GM12874 (cell line): ENCODE measurements around the gene AGRN.

Source experiments
- TF ChIP-seq, protein P1 (sequence below): IDR thresholded peaks from 2 replicates; pipeline ENCODE4 v1.5.1; 2011; ENCODE audit warnings: low read depth, mild to moderate bottlenecking, control low read depth, low read length, moderate library complexity; ENCODE audit not compliant: insufficient read depth

AGRN gene

DNA sequence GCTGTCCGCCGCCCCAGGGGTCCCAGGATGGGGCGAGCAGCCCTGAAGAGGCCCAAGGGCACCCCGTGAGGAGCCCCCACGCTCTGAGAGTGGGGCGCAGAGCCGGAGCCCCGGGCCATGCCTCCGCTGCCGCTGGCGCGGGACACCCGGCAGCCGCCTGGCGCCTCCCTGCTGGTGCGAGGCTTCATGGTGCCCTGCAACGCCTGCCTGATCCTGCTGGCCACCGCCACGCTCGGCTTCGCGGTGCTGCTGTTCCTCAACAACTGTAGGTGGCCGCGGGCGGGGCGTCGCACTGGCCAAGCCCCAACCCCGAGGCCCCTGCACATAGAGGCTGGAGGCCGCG is 14.5 kb downstream of the AGRN start:
- TF ChIP-seq, protein P1, sequence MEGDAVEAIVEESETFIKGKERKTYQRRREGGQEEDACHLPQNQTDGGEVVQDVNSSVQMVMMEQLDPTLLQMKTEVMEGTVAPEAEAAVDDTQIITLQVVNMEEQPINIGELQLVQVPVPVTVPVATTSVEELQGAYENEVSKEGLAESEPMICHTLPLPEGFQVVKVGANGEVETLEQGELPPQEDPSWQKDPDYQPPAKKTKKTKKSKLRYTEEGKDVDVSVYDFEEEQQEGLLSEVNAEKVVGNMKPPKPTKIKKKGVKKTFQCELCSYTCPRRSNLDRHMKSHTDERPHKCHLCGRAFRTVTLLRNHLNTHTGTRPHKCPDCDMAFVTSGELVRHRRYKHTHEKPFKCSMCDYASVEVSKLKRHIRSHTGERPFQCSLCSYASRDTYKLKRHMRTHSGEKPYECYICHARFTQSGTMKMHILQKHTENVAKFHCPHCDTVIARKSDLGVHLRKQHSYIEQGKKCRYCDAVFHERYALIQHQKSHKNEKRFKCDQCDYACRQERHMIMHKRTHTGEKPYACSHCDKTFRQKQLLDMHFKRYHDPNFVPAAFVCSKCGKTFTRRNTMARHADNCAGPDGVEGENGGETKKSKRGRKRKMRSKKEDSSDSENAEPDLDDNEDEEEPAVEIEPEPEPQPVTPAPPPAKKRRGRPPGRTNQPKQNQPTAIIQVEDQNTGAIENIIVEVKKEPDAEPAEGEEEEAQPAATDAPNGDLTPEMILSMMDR: no peak

DNA sequence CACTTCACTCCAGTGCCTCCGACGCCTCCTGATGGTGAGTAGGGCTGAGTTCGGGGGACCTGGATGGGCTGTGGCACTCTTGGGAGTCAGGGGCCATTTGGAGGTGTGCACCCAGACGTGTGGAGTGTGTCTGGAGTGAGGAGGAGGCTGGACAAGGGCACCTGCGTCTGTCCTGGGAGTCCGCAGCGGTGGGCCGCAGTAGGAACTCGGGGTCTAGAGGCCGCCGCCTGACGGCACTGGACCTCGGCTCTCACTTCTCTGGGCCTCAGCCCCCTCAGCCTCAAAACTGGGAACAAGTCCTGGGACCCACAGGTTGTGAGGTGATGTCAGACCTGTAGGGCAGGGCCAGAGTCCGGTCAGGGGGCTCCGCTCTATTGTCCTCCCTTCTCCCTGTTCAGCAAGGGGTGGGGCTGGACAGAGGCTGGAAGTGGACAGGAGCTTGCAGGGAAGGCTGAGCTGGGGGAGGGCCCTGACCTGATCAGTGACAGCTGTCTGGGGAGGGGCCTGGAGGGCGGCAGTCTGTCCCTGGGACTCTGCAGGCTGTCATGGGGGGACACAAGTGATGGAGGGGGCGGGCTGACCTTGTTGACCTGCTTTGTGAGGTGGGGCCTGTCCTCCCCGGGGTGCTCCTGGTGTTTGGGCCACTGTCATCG is 15.5 kb downstream of the AGRN start:
- TF ChIP-seq, protein P1: no peak

DNA sequence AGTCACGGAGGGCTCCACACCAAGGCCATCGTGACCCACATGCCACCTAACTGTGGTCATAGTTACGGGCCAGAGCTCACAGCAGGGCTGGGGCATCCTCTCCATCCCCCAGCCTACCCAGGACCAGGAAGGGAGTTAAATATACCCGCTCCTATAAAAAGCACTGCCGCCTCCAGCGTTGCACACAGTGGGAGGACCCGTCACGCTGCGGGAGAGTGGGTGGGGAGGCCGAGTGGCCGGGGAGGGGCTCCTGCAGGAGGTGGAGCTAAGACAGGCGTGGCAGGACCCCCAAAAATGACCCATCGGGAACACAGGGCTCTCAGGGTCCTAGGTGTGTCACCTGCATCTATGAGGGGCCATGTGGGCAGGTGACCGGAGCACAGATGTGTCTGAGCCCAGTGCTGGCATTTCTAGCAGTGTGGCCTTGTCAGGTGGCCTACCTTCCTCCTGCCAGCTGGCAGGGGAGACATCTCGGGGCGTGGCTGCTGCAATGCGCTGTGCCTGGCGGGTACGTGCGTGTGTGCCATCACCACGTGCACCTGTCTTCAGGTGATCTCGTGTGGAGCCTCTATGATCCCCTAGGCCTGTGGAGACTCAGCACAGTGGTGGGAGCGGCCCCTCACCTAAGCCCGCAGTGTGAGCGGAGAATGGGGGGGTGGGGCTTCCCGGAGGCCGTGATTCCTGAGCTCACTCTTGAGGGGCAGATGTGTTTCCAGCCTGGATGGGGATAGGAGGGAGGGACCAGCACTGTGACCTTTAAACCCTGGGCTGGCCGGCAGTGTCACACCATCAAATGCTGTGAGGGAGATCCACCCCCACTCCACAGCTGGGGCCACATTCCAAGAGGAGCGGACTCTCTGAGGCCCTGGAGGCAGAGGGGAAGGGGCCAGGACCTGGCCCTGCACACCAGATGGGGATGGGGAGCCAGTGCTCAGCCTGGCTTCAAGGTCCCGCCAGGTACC is 17.7 kb downstream of the AGRN start:
- TF ChIP-seq, protein P1: no peak

DNA sequence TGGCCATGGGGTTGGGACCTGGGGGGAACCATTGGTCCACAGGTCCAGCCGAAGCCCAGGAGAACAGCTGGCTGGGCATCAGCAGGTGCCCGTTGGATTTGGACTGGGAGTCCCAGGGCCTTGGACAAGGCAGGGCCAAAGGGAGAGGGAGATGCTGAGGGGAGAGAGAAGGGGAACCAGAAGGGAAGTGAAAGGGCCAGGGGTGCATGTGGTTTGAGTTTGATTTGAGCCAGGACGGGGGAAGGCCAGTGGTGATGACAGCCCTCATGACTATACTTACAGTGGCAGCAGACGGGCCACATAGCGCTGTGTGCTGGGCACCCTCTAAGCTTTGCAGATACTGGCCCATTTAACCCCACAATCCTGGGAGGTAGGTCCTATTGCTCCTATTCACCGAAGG is 18.8 kb downstream of the AGRN start:
- TF ChIP-seq, protein P1: no peak

DNA sequence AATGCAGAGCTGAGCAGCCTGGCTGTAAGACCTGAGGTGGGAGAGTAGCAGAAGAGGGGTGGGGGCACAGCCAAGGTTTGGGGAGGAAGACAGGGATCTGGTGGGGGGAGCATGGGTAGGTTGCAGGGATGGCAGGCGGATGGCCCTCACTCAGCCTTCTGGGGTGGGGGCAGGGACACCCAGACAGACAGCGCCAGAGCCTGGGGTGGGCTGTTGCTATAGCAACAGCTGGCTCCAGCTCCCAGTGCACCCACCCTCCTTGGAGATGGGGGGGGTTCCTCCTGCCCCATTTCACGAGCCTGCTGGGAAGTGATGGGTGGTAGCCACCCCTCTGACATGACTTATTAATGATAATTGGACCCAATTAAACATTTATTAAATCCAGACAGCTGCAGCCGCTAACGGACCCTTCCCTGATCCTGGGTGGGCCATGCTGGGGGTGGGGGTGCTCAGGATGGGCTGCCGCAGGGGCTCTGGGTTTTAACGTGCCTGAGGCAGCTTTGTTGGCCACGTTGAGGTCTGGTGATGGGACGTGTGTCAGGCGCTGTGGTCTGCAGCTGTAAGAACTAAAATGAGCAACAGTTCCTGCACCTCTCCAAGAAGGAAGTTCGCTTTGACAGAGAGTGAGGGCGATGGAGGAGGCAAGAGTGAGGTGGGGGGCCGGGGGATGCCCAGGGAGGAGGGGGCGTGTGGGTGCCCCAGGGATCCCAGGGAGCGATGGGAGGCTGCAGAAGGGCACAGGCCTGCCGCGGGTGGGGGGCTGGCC is 19.4 kb downstream of the AGRN start:
- TF ChIP-seq, protein P1: no peak

DNA sequence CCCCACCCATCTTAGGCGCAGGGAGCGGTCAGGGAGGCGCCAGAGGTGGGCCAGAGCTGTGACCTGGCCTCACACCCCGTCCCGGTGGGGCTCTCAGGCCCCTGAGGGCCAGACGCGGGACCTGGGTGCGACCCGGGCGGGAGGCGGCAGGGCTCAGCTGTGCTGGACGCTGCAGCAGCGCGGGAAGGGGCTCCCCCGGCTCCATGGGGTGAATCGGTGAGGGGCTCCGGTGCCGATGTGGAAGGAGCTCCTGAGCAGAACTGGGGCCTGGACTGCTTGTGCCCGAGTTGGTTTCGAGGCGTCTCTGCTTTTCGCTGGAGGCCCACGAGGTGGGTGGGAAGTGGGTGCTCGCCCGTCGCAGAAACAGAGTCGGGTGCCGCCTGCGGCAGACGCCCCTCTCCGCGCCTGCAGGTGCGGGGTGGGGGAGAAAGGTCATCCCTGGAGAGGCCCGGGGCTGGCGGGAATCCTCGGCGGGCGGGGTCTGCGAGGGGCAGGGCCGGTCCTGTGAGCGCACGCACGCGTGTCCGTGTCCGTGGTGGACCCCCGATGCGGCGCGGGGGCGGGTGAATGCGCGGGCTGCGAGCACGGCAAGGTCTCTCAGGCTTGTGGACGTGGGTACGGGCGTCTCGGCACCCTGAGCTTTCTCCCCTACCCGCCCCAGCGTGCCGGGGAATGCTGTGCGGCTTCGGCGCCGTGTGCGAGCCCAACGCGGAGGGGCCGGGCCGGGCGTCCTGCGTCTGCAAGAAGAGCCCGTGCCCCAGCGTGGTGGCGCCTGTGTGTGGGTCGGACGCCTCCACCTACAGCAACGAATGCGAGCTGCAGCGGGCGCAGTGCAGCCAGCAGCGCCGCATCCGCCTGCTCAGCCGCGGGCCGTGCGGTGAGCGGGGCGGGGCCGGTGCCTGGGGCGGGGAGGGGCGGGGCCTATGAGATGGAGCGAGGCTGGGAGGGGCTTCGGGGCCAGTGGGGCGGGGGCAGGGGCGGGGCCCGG is 20.4 kb downstream of the AGRN start:
- TF ChIP-seq, protein P1: 0 out of 2 replicates have a peak, but pooled peaks have one; percentile 3
